ENCODE results near the gene ZBTB6.

- TF ChIP-seq CTCF (IDR thresholded peaks at IDR 0.05) (no peak), POLR2A (IDR thresholded peaks at IDR 0.05) (no peak)
Observed at GRCh38 chr9:122897969-122898368, 15.2 kb downstream of the ZBTB6 start.

Data from esophagus squamous epithelium (tissue), 4 donors.